ENCODE data around the gene TFPI.
A peak's percentile ranks its signal among the peaks of the same experiment; 100 is the strongest.

TFPI gene

DNA sequence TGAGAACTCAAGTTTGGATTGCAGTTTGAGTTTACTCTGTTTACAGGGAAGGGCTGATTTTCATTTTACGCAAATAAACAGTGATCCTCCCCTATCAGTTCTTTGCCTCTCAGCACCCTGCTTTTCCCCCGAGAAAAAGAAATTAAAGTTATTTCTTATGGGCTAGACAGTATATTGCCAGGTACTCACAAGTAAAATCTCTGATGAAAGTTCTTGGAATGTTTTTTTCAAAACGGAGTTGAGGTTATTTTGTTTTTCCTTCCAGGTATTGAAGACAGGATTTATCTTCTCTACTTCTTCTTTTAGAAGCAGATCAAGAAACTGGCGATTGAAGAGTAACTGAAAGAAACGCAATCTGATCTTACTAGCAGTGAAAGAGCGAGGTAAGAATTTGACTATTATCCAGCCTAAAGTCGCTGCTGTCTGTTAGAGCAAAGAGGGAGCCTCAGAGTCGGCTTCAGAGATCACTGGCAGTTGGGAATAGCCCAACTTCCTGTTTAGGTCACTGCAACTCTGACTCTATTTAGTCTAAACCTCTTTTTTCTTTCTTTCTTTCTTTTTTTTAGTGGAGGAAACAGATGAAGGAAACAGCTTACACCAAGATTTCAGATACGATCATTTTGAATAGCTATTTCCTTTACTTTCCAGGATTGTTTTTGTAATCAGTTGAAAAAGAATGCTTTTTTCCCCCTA is at the start of gene TFPI:
TSS of gene TFPI (minus strand) at position 425 of the 693 bp plus-strand sequence. CDS start 50,667 bp downstream, outside the sequence.
- H3K4me3 ChIP-seq (ENCODE audit: low read depth, low read length) = peak within 1 kb of the TSS; percentile 68
- peak; percentile 31 for DNase-seq (ENCODE audit: low read depth)
- TF ChIP-seq, protein P1, sequence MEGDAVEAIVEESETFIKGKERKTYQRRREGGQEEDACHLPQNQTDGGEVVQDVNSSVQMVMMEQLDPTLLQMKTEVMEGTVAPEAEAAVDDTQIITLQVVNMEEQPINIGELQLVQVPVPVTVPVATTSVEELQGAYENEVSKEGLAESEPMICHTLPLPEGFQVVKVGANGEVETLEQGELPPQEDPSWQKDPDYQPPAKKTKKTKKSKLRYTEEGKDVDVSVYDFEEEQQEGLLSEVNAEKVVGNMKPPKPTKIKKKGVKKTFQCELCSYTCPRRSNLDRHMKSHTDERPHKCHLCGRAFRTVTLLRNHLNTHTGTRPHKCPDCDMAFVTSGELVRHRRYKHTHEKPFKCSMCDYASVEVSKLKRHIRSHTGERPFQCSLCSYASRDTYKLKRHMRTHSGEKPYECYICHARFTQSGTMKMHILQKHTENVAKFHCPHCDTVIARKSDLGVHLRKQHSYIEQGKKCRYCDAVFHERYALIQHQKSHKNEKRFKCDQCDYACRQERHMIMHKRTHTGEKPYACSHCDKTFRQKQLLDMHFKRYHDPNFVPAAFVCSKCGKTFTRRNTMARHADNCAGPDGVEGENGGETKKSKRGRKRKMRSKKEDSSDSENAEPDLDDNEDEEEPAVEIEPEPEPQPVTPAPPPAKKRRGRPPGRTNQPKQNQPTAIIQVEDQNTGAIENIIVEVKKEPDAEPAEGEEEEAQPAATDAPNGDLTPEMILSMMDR (IDR thresholded peaks at IDR 0.05; ENCODE audit: insufficient read depth, low read depth, low read length, missing control alignments) = no peak

DNA sequence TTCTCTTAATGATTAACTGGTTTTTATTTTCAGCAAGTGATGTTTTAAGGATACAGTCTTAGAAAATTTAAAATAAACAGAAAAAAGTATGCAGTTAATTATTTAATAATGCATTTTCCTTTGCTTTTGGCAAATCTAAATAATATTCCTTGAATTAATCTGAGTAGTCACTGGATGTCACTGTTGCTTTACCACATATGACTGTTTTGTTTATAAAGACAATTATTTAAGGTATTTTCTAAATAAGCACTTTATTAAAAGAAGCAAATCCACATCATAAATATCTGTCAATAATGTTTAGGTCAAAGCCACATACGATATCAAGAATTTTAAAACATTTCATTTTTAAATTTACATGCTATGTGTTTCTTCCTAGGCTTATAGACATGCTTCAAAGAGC is 40.6 kb upstream of the TFPI start:
- TF ChIP-seq, protein P1 (IDR thresholded peaks at IDR 0.05; ENCODE audit: insufficient read depth, low read depth, low read length, missing control alignments) = no peak
- DNase-seq (ENCODE audit: low read depth) = no peak
- H3K4me3 ChIP-seq (ENCODE audit: low read depth, low read length) = no peak overlapping the region

DNA sequence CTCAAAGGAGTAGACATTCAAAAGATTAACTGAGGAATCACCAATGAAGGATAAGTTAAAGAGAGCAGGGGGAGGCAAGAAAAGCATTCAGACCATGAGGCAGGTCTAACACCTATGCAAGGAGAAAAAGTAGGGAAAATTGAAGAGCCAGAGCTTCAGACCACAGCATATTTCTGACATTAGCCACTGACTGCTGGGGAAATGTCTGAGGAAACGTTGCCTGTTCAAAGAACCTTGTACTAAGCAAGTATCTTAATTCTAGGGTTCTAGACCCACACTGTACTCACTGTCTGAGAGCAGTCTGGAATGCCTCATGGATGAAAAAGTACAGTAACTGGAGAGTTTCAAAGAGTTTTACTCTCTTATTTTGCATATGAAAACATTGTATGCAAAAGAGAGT is 39.5 kb upstream of the TFPI start:
- H3K4me3 ChIP-seq (ENCODE audit: low read depth, low read length) = no peak overlapping the region
- no peak for DNase-seq (ENCODE audit: low read depth)
- TF ChIP-seq, protein P1 (IDR thresholded peaks at IDR 0.05; ENCODE audit: insufficient read depth, low read depth, low read length, missing control alignments) = no peak

DNA sequence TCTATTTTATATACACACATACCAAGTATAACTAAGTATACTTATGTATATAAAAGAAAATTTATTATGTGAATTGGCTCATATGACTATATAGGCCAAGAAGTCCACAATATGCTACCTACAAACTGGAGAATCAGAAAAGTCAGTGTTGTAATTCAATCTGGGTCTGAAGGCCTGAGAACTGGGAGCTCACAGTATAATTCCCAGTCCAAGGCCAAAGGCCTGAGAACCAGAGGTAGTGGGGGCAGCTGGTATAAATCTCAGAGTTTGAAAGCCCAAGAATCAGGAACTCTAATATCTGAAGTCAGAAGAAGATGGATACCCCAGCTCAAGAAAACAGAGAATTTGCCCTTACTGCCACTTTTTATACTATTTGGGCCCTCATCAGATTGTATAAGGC is 38.9 kb upstream of the TFPI start:
- no peak overlapping the region for H3K4me3 ChIP-seq (ENCODE audit: low read depth, low read length)
- TF ChIP-seq, protein P1 (IDR thresholded peaks at IDR 0.05; ENCODE audit: insufficient read depth, low read depth, low read length, missing control alignments) = no peak
- no peak for DNase-seq (ENCODE audit: low read depth)

DNA sequence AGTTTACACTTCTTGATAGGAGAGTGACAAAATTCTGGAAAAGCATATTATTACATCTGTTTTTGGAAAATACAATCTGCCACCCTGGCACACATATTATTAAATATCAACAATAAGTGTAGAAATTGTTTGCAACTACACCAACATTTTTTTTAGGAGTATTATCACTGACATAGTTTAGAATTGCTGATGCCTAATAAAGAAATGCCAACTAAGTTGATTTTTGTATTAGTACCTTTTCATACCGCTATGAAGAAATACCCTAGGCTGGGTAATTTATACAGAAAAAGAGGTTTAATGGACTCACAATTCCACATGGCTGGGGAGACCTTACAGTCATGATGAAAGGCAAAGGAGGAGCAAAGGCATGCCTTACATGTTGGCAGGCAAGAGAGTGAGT is 35.9 kb upstream of the TFPI start:
- no peak overlapping the region for H3K4me3 ChIP-seq (ENCODE audit: low read depth, low read length)
- TF ChIP-seq, protein P1 (IDR thresholded peaks at IDR 0.05; ENCODE audit: insufficient read depth, low read depth, low read length, missing control alignments) = no peak
- no peak for DNase-seq (ENCODE audit: low read depth)

DNA sequence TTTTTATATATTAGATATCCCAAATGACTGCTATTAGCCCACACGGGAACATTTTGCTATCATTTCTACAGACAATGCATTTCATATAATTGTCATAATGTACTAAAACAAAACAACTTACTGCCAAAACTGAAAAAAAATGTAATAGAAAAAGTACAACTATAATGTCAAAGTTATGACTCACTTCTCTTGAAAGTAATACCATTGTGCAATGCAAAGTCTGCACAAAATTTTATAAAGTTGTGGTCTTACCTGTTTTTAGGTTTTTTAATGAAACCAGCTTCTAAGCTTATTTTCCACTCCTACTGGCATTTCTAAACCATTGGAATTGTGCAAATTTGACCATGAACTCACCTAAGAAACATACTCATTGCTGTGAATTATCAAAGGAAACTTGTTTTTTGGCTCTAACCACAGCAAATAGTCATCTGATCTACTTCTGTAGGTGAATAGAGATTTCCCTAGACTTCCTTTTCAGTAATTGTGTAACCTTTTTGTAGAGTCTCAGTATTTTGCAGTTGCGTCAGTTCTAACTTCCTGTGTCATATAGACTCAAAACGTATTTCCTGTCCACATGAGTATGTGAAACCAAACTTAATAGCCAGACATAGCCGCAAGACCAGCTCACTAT is 31.9 kb upstream of the TFPI start:
- peak; percentile 28 for DNase-seq (ENCODE audit: low read depth)
- H3K4me3 ChIP-seq (ENCODE audit: low read depth, low read length) = no peak overlapping the region
- TF ChIP-seq, protein P1 (IDR thresholded peaks at IDR 0.05; ENCODE audit: insufficient read depth, low read depth, low read length, missing control alignments) = no peak
